NCI-H1417 (cell line): Measurements from ENCODE around the gene ZNF775.

Experiments used
- DNase-seq, 3 experiments: peaks; one replicate each; lab custom pipeline; 2025; lab: John Stamatoyannopoulos, UW

Gene ZNF775

DNA sequence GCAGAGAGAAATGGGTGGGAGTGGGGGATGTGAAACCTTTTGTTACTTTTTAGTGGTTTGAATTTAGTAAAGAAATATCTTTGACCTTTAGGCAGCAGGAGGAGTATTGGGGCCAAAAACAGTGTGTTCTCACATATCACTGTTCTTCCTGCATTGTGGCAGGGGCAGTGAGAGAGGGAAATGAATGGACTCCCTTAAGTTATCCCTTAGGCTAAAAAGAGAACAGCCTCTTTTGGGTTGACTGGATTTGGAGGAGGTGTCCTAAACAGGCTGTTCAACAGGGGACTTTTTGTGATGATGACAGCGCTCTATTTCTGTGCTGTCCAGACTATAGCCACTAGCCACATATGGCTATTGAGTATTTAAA lies 22.3 kb downstream of the ZNF775 start:
- DNase-seq: no peak

GRCh38 chr7:150401861-150402631 lies 22.9 kb downstream of the ZNF775 start:
- no peak for DNase-seq

DNA sequence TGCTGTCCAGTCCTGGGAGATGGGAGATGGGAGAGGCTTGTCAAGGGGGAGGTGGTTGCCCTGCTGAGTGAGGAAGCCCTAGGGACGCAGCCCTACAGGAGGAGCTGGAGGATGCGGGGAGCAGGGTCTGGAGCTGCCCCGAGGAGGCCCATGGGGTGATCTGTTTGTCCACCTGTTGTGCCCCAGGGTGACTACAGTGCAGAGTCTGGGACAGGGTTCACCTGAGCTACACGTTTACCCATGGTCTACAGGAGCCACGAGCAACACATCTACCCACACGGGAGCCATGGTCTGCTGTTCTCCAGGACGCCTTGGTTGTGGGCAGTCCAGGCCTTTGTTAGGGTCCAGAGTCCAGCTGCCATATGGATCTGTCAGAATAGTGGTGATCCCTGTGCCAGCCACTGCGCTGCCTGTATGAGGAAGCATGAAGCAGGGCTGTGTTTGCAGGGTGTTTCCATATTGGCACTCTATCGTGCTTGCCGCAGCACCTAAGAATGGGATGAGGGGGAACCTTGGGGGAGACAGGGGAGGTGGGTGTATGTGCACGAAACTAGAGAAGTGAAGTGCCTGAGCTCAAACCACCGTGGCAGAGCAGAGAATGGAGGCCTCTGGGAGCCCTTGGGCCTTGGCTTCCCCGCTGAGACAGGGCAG lies 23.7 kb downstream of the ZNF775 start:
- no peak for DNase-seq

GRCh38 chr7:150403376-150404171 lies 24.4 kb downstream of the ZNF775 start:
- no peak for DNase-seq

GRCh38 chr7:150404172-150404804 lies 25.2 kb downstream of the ZNF775 start:
- no peak for DNase-seq

DNA sequence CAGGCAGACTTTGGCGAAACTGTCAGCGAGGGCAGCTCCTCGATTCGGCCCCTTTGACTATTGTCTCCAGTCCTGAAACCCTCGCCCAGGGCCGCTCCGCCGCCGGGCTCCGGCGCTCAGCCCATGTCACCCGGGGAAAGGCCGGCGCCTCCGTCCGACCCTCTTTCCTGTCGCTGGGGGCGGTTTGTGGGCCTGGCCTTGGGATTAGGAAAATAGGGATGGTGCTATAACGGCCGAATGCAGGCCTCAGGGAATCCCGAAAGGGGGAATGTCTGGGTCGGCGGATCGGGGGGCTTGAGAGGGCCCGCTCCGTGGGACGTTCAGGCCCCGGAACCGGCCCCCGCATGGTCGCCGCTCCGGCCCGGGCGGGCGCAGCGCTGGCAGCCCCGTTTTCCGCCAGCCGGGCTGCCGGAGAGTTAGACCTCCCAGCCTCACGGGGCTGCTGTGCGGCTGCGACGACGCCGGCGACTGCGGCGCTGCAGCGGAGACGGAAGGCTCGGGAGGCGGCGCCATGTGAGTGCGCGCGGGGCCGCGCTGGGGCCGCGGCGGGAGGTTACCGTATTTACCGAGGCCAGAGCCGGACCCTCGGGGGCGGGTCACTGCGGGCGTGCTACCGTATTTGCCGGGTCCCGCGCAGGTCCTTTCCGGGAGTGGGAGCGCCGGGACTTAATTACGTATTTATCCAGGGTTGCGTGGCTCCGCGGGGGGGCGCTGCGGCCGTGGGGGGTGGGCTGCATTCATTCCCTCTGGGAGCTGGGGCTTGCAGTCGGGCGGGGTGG lies 25.9 kb downstream of the ZNF775 start:
- DNase-seq: peak; percentile 78 to 93 (median 93)

DNA sequence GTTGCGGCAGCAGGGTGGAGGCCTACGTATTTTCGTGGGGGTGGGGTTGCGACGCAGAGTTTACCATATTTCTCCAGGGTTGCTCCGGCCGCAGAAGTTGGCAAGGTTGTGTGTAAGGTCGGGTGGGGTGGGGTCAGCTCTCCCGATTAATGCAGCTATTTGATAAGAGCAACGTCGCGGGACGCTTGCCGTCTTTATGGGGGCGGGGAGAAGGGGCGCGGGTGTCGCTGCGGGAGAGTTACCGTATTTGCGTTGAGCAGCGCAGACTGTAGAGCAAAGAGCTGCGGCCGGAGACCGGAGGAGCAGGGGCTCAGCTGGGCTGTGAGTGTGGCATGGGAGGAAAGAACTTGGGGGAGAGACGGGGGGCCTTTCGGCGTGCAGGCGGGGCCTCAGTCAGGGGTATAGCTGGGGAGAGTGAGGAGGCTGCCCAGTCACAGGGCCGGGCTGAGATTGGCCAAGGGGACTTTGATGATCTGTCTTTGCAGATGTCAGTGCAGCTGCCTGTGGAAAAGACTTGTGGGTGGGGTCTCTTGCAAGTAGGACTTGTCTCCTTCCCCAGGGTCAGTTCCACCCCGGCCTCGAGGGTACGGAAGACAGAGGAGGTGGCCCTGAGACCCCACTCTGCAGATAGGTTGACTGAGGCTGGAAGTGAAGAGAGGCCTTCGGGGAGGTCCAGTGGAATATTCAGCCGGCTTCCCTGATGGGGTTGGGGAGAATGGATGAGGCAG lies 26.6 kb downstream of the ZNF775 start:
- no peak for DNase-seq

GRCh38 chr7:150406312-150406566 lies 27.1 kb downstream of the ZNF775 start:
- no peak for DNase-seq

DNA sequence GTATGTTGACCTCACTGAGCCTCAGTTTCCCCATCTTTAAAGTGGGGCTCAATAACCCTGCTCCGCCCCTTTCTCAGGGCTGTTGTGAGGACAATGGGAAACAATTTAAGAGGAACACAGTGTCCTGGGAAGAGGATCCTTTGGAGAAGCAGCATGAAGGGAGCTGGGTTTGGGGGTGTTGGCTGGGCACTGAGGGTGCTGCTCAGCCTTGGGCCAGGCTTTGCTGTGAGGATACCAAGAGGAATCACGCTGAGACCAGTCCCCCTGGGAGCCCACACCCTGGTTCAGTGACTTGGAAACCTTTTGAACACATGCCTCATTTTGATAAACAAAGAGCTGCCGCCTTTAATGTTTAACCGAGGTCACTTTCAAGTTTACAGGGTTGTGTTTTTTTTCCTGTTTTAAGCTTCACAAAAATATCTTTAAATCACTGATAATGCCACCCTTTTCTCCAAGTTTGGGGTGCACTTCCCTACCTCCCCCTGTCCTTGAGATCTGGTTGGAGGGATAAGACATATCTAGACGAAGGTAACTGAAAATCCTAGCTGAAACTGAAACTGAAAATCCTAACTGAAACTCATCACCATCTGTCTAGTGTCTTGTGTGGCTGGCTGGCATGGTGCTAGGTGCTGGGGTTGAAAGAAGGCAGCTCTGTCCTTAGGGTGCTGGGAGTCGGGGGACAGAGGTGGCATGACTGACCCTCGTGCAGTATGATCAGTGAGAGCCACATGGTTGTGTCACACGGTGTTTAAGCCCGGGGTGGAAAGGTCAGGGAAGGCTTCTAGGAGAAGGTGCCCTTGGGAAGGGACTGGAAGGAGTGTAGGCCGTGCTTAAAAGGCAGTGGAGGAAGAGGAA lies 27.7 kb downstream of the ZNF775 start:
- DNase-seq: no peak

DNA sequence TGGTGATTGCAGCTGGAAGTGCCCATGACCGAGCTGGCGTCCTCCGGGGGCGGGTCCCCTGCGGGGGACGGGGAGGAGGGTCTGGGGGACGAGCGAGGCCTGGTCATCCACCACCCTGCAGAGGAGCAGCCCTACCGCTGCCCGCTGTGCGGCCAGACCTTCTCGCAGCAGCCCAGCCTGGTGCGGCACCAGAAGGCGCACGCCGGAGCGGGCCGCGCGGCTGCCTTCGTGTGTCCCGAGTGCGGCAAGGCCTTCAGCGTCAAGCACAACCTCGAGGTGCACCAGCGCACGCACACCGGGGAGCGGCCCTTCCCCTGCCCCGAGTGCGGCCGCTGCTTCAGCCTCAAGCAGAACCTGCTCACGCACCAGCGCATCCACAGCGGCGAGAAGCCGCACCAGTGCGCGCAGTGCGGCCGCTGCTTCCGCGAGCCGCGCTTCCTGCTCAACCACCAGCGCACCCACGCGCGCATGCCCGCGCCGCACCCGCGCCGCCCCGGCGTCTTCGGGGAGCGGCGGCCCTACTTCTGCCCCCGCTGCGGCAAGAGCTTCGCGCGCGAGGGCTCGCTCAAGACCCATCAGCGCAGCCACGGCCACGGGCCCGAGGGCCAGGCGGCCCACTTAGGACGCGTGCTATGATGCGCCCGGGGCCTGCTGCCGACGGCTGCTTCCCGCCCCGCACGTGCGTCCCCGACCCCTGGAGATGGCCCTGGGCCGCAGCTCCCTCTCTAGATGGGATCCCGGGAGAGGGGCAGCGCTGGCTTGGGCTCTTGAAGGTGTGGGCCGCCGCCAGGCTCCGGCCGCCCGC lies 28.7 kb downstream of the ZNF775 start:
- DNase-seq: no peak

- no peak for DNase-seq
These were observed 29.5 kb downstream of the ZNF775 start for GRCh38 chr7:150408393-150409299.

DNA sequence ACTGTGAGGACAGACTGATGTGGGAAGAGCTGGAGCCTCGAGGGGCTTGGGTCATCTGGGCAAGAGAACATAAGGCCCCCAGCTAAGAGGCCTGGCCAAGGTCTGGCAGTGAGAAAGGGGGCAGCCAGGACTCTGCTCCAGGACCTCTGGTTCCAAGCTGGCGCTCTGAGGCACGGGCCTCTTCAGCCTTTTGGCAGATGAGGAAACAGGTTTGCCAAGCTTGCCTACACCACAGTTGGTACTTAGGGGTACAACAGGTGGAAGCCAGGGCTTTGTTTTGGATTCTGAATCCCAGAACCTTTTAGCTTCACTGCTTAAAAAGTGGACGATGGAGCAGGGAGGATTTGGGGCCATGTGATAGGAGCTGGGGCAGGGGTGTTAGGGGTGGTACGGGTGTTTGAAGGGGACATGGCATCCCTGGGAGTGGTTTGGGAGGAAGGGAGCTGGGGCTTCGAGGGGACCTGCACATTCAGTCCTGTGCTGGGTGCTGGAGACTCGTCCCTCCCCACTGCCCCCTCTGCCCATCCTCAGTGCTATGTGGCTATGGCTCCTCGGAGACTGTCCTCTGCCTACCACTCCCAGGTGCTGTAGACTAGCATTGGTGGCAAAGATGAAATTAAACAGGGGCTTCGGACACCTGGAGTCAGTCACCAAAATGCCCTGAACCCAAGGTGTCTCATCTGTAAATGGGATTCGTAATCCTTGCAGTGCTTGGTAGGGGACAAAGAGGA lies 30.3 kb downstream of the ZNF775 start:
- no peak for DNase-seq

- DNase-seq: no peak
These were observed 31.0 kb downstream of the ZNF775 start for GRCh38 chr7:150410131-150410530.

- DNase-seq: no peak
These were observed 31.7 kb downstream of the ZNF775 start for GRCh38 chr7:150410680-150411346.

DNA sequence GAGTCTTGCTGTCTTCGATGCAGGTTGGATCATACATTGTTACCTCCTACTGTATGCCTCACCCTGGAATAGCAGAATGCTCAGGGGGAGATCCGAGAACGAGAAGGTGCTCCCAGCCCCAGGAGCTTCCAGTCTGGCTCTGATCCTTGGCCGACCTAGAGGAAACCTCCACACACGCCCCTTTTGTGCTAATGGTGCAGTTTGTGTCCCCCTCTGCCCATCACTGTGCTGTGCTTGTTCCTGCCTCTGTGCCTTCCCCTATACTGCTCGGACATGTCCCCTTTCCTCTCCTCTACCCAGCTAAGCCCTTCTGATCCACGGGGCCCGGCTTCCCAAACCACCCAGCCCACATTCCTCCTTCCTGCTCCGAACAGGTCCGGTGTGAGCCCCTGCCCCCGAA lies 32.5 kb downstream of the ZNF775 start:
- DNase-seq: no peak

DNA sequence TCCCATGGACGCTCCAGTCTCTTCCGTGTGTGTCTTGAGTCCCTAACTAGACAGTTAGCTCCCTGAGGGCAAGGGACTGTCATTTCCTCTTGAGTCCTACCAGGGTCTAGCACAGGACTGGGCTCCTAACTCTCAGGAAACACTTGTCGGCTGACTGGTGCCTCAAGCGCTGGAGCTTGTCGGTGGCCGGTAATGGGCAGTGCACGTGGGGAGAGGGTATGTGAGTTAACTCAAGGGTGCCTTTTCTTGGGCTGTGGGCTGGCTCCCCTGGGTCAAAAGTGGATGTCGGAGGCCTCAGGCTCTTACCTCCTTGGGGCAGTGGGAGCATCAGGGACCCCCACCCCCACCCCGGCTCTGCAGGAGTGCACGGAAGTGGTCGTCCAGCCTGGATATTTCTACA lies 32.9 kb downstream of the ZNF775 start:
- DNase-seq: no peak
